HUES6 (cell line): ENCODE data around the gene FXYD5.
"Not testable (repeated sequence)": the region's sequence is repeated elsewhere in the genome, so short reads cannot be mapped to it uniquely, and the experiment has no call there.

Source experiments
- H3K27ac ChIP-seq: 2 replicates; pipeline ENCODE4 v1.7.0; 2013; ENCODE audit warnings: low read depth, mild to moderate bottlenecking, low read length, inconsistent platforms
- H3K27me3 ChIP-seq: 2 replicates; pipeline ENCODE4 v1.6.1; 2013; ENCODE audit warnings: low read length; ENCODE audit not compliant: control insufficient read depth, insufficient read depth
- H3K36me3 ChIP-seq: 2 replicates; pipeline ENCODE4 v1.6.1; 2013; ENCODE audit warnings: low read length; ENCODE audit not compliant: control insufficient read depth, insufficient read depth
- H3K4me1 ChIP-seq: 2 replicates; pipeline ENCODE4 v1.6.1; 2013; ENCODE audit warnings: low read length; ENCODE audit not compliant: control insufficient read depth, insufficient read depth
- H3K4me3 ChIP-seq: 2 replicates; pipeline ENCODE4 v1.5.1; 2013; ENCODE audit warnings: low read depth, low read length
- H3K9ac ChIP-seq: one replicate; pipeline ENCODE4 v1.6.1; 2013; ENCODE audit warnings: mild to moderate bottlenecking, low read length
- H3K9me3 ChIP-seq: 2 replicates; pipeline ENCODE4 v1.6.1; 2013; ENCODE audit warnings: low read depth, low read length; ENCODE audit not compliant: control insufficient read depth, insufficient read depth

Gene FXYD5

DNA sequence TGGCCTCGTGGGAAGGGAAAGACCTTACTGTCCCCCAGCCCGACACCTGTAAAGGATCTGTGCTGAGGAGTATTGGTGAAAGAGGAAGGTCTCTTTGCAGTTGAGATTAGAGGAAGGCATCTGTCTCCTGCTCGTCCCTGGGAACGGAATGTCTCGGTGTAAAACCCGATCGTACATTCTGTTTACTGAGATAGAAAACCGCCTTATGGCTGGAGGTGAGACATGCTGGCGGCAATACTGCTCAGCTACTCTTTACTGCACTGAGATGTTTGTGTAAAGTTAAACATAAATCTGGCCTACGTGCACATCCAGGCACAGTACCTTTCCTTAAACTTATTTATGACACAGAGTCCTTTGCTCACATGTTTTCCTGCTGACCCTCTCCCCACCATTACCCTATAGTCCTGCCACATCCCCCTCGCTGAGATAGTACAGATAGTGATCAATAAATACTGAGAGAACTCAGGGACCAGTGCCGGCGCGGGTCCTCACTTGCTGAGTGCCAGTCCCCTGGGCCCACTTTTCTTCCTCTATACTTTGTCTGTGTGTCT, 24.7 kb upstream of the FXYD5 start:
- not testable (repeated sequence) for H3K4me3 ChIP-seq, H3K4me1 ChIP-seq, H3K27ac ChIP-seq, H3K36me3 ChIP-seq, H3K9me3 ChIP-seq, H3K9ac ChIP-seq, H3K27me3 ChIP-seq

DNA sequence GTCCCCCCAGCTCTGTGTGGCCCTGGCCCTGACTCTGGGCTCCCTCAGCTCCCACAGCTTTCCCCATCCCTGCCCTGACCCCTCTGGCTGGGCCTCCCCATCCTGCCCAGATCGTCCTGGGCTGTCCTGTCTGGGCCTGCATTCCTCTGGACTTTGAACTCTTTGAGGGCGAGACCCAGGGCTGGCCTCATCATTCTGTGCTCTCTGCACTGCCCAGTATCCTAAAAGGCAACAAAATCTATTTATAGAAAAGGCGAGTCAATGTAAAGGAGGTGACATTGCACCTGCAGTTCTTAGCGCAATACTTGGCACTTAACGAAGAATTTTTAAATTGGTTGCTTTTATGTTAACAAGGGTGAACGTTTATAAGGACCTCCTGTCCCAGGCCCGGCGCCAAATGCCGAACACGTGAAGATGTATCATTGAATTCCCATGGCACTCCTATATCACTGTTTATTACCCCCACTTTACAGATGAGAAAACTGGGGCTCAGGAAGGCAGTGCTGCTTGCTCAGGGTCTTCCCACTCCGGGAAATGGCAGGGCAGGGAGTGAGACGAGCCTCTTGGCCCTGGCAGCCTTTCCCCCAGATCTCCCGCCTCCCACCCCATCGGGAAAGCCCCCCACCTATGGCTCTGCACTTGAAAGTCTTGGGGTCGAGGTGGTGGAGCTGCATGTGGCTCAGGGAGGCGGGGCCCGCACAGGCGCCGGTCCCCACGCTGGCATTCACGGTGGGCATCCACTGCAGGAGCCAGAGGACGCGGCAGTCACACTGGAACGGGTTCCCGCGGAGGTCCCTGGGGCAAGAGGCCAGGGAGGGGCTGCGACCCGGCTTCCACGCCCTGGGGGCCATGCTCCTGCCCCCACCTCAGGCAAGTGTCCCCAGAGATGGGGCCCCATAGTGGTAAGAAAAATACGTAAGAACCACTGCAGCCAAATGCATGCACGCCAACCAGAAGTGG, 23.5 kb upstream of the FXYD5 start:
- no peaks in the 10 kb centered on the region for H3K9me3 ChIP-seq
- no peaks in the 10 kb centered on the region for H3K27me3 ChIP-seq
- H3K4me3 ChIP-seq = no peak overlapping the region
- H3K36me3 ChIP-seq = no peaks in the 10 kb centered on the region
- H3K27ac ChIP-seq = no peak overlapping the region
- no peak overlapping the region for H3K9ac ChIP-seq
- peaks cover 8% of the 10 kb centered on the region; the same call in 1 of the 2 replicates for H3K4me1 ChIP-seq

DNA sequence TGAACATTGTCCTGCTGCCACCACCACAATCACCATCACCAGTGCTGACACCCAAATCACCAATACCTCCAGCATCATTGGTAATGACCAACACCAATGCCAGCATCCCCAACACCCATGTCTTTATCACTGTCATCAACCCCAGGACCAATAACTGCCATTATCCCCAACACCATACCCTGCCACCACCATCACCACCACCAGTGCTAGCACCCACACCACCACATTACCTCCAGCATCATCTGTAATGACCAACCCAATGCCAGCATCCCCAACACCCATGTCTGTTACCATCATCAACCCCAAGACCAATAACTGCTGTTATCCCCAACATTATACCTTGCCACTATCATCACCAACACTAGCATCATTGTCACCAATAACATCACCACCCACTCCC, 22.3 kb upstream of the FXYD5 start:
- no peak overlapping the region for H3K27ac ChIP-seq
- no peaks in the 10 kb centered on the region for H3K9me3 ChIP-seq
- H3K4me1 ChIP-seq = peaks cover 8% of the 10 kb centered on the region; the same call in 1 of the 2 replicates
- no peaks in the 10 kb centered on the region for H3K27me3 ChIP-seq
- no peaks in the 10 kb centered on the region for H3K36me3 ChIP-seq
- no peak overlapping the region for H3K4me3 ChIP-seq
- H3K9ac ChIP-seq = no peak overlapping the region

DNA sequence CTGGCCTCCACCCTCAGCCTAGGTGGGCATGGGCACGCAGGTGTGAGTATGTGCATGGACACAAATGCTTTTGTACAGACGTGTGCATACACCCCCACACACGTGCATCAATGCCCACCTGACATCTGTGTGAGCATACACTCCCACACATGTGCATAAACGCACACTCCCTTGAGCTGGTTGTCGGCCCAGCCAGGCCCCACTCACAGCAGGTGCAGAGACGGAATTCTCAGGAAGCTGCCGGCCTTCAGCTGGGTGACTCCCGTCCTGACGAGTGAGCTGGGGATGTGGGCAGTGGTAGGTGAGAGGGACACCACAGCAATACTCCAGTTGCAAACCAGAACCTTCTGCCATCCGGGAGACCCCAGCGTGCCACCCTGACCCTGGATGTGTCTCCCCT, 20.7 kb upstream of the FXYD5 start:
- H3K27ac ChIP-seq = no peak overlapping the region
- H3K36me3 ChIP-seq = no peaks in the 10 kb centered on the region
- no peak overlapping the region for H3K4me3 ChIP-seq
- H3K9me3 ChIP-seq = no peaks in the 10 kb centered on the region
- peaks cover 13% of the 10 kb centered on the region; the same call in 1 of the 2 replicates for H3K4me1 ChIP-seq
- no peak overlapping the region for H3K9ac ChIP-seq
- H3K27me3 ChIP-seq = no peaks in the 10 kb centered on the region

DNA sequence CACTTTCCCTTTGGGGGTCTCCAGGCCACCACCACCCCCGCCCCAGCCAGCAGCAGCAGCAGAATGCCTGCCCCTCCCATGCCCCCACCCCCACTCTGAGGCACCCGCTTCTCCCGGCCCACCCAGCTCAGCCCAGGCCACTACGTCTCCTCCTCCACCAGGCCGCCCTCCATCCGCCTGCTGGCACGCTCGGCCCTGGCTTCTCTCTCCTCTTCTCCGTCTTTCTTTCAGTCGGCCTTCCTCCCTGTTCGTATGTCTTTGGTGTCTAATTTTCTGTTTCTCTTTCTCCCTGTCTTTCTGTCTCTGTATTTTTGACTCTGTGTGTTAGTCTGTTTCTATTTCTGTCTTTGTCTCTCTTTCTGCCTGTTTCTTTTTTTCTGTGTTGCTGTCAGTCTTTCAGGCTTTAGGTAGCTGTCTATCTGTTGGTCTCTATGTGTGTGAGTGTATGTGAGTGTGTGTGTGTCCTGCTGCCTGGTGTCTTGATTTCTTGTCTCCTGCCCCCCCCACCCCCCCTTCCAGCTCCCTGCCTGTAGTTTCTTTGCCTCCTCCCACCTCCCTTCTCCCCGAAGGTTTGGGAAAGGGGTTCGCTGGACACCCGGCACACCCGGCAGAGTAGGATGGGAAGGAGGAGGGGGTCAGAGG, 19.8 kb upstream of the FXYD5 start, which contains the start of gene LGI4:
TSS of gene LGI4 (minus strand) at position 459 of the 642 bp plus-strand sequence. CDS start at position 80, 379 bp downstream.
- Histone ChIP-seq H3K9ac (no peak within 1 kb of the TSS), H3K27me3 (no peaks in the 10 kb centered on the region), H3K36me3 (no peaks in the 10 kb centered on the region), H3K4me1 (peaks cover 19% of the 10 kb centered on the region; the same call in 1 of the 2 replicates), H3K4me3 (peak within 1 kb of the TSS; percentile 27), H3K9me3 (no peaks in the 10 kb centered on the region), H3K27ac (no peak within 1 kb of the TSS)

DNA sequence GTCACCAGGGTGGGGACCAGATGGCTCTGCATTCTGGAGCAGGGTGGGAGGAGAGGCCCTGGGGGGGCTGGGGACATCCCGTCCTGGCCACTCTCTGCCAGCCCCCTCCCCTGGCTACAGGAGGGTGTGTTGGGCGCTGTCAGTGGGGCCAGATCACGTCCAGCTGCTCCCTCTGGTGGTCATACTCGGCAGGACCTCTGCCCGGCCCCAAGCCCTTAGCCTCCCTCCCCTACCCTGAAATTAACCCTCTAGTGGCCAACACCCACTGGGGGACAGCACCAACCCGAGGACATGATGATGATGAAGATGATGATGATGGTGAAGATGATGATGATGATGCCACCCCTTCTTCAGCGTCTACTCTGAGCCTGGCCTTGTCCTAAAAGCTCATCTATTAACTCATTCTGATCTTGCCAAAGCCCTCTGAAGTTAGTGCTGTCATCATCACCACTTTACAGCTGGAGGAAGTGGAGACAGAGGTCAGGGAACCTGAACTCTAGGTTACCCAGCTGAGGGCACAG, 19.1 kb upstream of the FXYD5 start:
- Histone ChIP-seq H3K27me3 (no peaks in the 10 kb centered on the region; the same call in 1 of the 2 replicates), H3K9ac (no peak overlapping the region), H3K9me3 (no peaks in the 10 kb centered on the region), H3K4me3 (peak overlapping the region; percentile 27), H3K4me1 (peaks cover 20% of the 10 kb centered on the region), H3K27ac (no peak overlapping the region), H3K36me3 (no peaks in the 10 kb centered on the region)

DNA sequence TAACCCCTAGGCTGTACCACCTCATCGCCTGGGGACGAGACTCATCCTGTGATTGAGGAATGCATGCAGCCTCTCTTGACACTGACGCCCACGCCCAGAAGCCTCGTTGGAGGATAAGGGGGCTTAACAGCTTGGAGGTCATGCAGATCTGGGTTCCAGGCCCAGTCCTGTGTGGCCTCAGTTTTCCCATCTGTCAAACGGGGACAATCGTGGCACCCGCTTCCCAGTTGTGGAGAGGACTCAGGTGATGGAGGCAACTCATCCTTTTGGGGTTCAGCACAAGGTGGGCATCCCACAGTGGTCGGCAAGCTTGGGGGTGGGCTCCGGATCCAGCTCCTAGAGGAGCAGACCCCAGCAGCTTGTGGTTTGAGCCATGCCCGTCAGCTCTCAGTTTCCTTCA, 18.3 kb upstream of the FXYD5 start:
- H3K4me3 ChIP-seq = no peak overlapping the region
- H3K9me3 ChIP-seq = no peaks in the 10 kb centered on the region
- no peak overlapping the region for H3K27ac ChIP-seq
- peaks cover 25% of the 10 kb centered on the region for H3K4me1 ChIP-seq
- no peak overlapping the region for H3K9ac ChIP-seq
- no peaks in the 10 kb centered on the region; the same call in 1 of the 2 replicates for H3K27me3 ChIP-seq
- H3K36me3 ChIP-seq = no peaks in the 10 kb centered on the region

DNA sequence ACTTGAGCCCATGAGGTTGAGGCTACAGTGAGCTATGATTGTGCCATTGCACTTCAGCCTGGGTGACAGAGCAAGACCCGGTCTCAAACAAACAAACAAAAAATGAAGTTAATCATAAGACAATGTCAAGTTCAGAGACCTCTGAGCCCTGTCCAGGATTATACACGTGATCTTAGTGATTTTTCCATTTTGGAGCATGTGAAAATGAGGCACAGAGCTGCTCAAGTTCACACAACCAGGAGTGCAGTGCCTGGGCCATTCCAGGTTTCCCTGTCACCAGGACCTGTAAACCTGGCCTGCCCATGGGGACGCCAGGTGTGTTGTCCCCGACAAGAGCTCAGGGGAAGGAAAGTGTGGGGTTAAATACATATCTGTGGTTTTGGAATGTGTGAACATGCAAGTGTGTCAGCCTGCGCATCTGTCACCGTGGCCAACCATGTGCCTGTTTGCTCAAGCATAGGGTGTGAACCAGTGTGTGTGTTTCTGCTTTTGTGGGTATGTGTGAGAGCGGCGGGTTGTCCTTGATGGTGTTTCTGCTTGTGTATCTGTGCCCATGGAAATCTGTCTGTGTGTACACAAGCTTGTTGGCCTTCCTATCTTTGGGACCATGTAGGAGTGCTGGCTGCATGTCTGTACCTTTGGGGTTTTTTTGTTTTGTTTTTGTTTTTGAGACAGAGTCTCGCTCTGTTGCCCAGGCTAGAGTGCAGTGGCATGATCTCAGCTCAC, 17.4 kb upstream of the FXYD5 start:
- Histone ChIP-seq H3K27ac (no peak overlapping the region), H3K9me3 (no peaks in the 10 kb centered on the region), H3K4me1 (peaks cover 31% of the 10 kb centered on the region), H3K9ac (no peak overlapping the region), H3K4me3 (no peak overlapping the region), H3K27me3 (peaks cover 7% of the 10 kb centered on the region), H3K36me3 (no peaks in the 10 kb centered on the region)

DNA sequence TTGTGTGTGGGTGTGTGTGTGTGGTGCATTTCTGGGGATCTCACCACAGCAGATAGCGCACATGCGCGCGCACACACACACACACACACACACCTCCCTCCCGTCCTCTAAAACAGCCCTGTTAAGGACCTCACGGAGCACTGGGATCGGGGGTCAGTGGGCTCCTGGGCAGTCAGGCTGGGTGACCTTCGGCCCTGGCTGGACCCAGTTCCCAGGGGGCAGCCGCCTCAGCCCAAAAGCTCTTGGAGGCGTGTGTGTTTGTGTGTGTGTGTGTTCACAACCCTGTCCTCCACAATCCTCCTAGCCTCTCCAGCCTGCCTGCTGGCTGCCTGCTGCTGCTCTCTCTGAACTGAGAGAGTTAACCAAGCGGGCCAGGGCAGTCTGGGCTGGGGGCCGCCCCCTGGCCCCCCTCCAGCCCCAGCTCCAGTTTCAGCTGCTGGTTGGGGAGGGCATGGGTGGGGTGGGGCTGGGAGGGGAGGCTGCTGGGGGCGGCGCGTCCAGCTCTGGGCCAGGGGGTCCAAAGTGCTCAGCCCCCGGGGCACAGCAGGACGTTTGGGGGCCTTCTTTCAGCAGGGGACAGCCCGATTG, 16.1 kb upstream of the FXYD5 start, which contains the start of gene FXYD1:
TSS of gene FXYD1 (plus strand) at position 520 of the 588 bp plus-strand sequence. CDS start 1,256 bp downstream, outside the sequence.
- H3K9ac ChIP-seq = no peak within 1 kb of the TSS
- no peaks in the 10 kb centered on the region for H3K36me3 ChIP-seq
- no peak within 1 kb of the TSS for H3K27ac ChIP-seq
- H3K27me3 ChIP-seq = peaks cover 16% of the 10 kb centered on the region
- H3K9me3 ChIP-seq = no peaks in the 10 kb centered on the region
- H3K4me1 ChIP-seq = peaks cover 31% of the 10 kb centered on the region
- H3K4me3 ChIP-seq = no peak within 1 kb of the TSS
